SK-N-MC (cell line): ENCODE results near the gene CTSE.

Source experiments
- EZH2 ChIP-seq: fragments of 200-600 bp; sonication (generic); IDR thresholded peaks from one replicate; pipeline ENCODE4 v1.6.1; 2017; ENCODE audit warnings: antibody characterized with exemption
- FOXP2 ChIP-seq: optimal IDR thresholded peaks from 2 replicates; pipeline ENCODE3; 2011; ENCODE audit warnings: mild to moderate bottlenecking, moderate library complexity; ENCODE audit not compliant: insufficient read depth; ENCODE audit errors: extremely low read length, control extremely low read depth
- POLR2AphosphoS5 ChIP-seq: IDR thresholded peaks from 2 replicates; pipeline ENCODE4 v1.6.1; 2012; ENCODE audit warnings: mild to moderate bottlenecking, low read depth, low read length, borderline replicate concordance

- TF ChIP-seq POLR2AphosphoS5 (no peak), EZH2 (no peak), FOXP2 (no peak)
Observed at GRCh38 chr1:205978676-205979075, 45.0 kb downstream of the CTSE start.
